Neuronal stem cell (in vitro differentiated cells): ENCODE results near the gene ZNF280A. TPM values are rescaled to one million over a fixed set of nuclear protein-coding genes. Genes with fewer than 3 reads are reported as not detected.

Source experiments
- DNase-seq: peaks from one replicate; pipeline ENCODE4 v3.0.0-alpha.2; 2013; ENCODE audit warnings: low spot score
- H2AFZ ChIP-seq: one replicate; pipeline ENCODE4 v1.6.1; 2013; ENCODE audit warnings: mild to moderate bottlenecking, low read length, inconsistent platforms
- H2AK5ac ChIP-seq: 2 replicates; pipeline ENCODE4 v1.6.1; 2013; ENCODE audit warnings: low read depth, mild to moderate bottlenecking, inconsistent platforms, low read length, moderate library complexity, mixed read lengths
- H2BK120ac ChIP-seq: 2 replicates; pipeline ENCODE4 v1.6.1; 2013; ENCODE audit warnings: low read depth, mild to moderate bottlenecking, inconsistent platforms, low read length, moderate library complexity, mixed read lengths
- H2BK12ac ChIP-seq: one replicate; pipeline ENCODE4 v1.6.1; 2013; ENCODE audit warnings: low read length, inconsistent platforms
- H2BK15ac ChIP-seq: 2 replicates; pipeline ENCODE4 v1.6.1; 2013; ENCODE audit warnings: mild to moderate bottlenecking, low read length, inconsistent platforms, mixed read lengths
- H2BK5ac ChIP-seq: one replicate; pipeline ENCODE4 v1.6.1; 2013; ENCODE audit warnings: inconsistent platforms, mild to moderate bottlenecking, low read length, moderate library complexity
- H3K14ac ChIP-seq: one replicate; pipeline ENCODE4 v1.6.1; 2013; ENCODE audit warnings: low read length, inconsistent platforms
- H3K18ac ChIP-seq: 2 replicates; pipeline ENCODE4 v1.6.1; 2013; ENCODE audit warnings: low read length, inconsistent platforms
- H3K23ac ChIP-seq: 2 replicates; pipeline ENCODE4 v1.6.1; 2013; ENCODE audit warnings: low read depth, mild to moderate bottlenecking, mixed read lengths, low read length, inconsistent platforms; ENCODE audit not compliant: poor library complexity
- H3K27ac ChIP-seq: replicated peaks from 3 replicates; pipeline ENCODE4 v1.5.1; 2013; ENCODE audit warnings: low read length, inconsistent platforms
- H3K27me3 ChIP-seq, 3 experiments: 2 replicates each; pipeline ENCODE4 v1.6.1; 2013; ENCODE audit warnings: low read length in 3 of 3, mild to moderate bottlenecking in 2 of 3, inconsistent platforms in 1 of 3, low read depth in 1 of 3, mixed read lengths in 1 of 3, moderate library complexity in 1 of 3; ENCODE audit not compliant: control insufficient read depth in 3 of 3, insufficient read depth in 3 of 3
- H3K36me3 ChIP-seq, 2 donors: replicated peaks in 1 of 2; 2 replicates each; pipeline ENCODE4 v1.6.1; 2013; ENCODE audit warnings: low read length in 2 of 2; ENCODE audit not compliant: control insufficient read depth in 2 of 2, insufficient read depth in 2 of 2
- H3K4ac ChIP-seq: 2 replicates; pipeline ENCODE4 v1.6.1; 2013; ENCODE audit warnings: inconsistent platforms, mild to moderate bottlenecking, low read length, moderate library complexity
- H3K4me1 ChIP-seq, 2 donors: 1 replicate in 1 of 2; 2 replicates in 1 of 2; pipeline ENCODE4 v1.6.1; 2013; ENCODE audit warnings: low read length in 2 of 2, low read depth in 1 of 2; ENCODE audit not compliant: control insufficient read depth in 2 of 2, insufficient read depth in 1 of 2
- H3K4me2 ChIP-seq: one replicate; pipeline ENCODE4 v1.6.1; 2013; ENCODE audit warnings: mild to moderate bottlenecking, low read length, inconsistent platforms; ENCODE audit not compliant: insufficient read depth, poor library complexity, severe bottlenecking
- H3K4me3 ChIP-seq, 2 donors: 2 replicates each; pipeline ENCODE4 v1.5.1; 2013; ENCODE audit warnings: low read length in 2 of 2, mild to moderate bottlenecking in 2 of 2, inconsistent platforms in 1 of 2, moderate library complexity in 1 of 2
- H3K79me1 ChIP-seq: one replicate; pipeline ENCODE4 v1.6.1; 2013; ENCODE audit warnings: low read depth, mild to moderate bottlenecking, inconsistent platforms, low read length, moderate library complexity
- H3K9ac ChIP-seq: one replicate; pipeline ENCODE4 v1.6.1; 2013; ENCODE audit warnings: mild to moderate bottlenecking, low read depth, low read length, inconsistent platforms; ENCODE audit not compliant: poor library complexity
- H3K9me3 ChIP-seq, 2 donors: replicated peaks in 1 of 2; 2 replicates each; pipeline versions ENCODE3 to v1.6.1; 2013; ENCODE audit warnings: low read length in 2 of 2, mild to moderate bottlenecking in 2 of 2, inconsistent platforms in 1 of 2, low read depth in 1 of 2, mixed read lengths in 1 of 2, moderate library complexity in 1 of 2; ENCODE audit not compliant: control insufficient read depth in 2 of 2, insufficient read depth in 1 of 2
- H4K8ac ChIP-seq: one replicate; pipeline ENCODE4 v1.6.1; 2013; ENCODE audit warnings: low read depth, mild to moderate bottlenecking, inconsistent platforms, low read length, moderate library complexity
- H4K91ac ChIP-seq: one replicate; pipeline ENCODE4 v1.6.1; 2013; ENCODE audit warnings: low read length, low read depth, mild to moderate bottlenecking, inconsistent platforms; ENCODE audit not compliant: poor library complexity
- WGBS, 2 donors: extraction: QIAGEN DNeasy Blood & Tissue Kit; methylation state at CpG; one replicate each; pipeline ENCODE4 v1.1.7; 2013; ENCODE audit warnings: missing lambda C conversion rate in 2 of 2, mixed read lengths in 1 of 2; ENCODE audit not compliant: insufficient read length in 2 of 2, insufficient replicate concordance in 1 of 2; ENCODE audit errors: extremely low coverage in 2 of 2; 5-methylcytosine and 5-hydroxymethylcytosine counted together
- polyA plus RNA-seq, 2 experiments: library from polyadenylated mRNA; stranded (reverse); fragments of 200-250 nt; gene quantifications; one replicate each; pipeline ENCODE4 v1.2.3, GENCODE V29; 2013

The ZNF280A gene, protein sequence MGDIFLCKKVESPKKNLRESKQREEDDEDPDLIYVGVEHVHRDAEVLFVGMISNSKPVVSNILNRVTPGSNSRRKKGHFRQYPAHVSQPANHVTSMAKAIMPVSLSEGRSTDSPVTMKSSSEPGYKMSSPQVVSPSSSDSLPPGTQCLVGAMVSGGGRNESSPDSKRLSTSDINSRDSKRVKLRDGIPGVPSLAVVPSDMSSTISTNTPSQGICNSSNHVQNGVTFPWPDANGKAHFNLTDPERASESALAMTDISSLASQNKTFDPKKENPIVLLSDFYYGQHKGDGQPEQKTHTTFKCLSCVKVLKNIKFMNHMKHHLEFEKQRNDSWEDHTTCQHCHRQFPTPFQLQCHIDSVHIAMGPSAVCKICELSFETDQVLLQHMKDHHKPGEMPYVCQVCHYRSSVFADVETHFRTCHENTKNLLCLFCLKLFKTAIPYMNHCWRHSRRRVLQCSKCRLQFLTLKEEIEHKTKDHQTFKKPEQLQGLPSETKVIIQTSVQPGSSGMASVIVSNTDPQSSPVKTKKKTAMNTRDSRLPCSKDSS
- 1.4 TPM for polyA plus RNA-seq (2013, experiment 1 of 2)
- 1.8 TPM for polyA plus RNA-seq (2013, experiment 2 of 2)

DNA sequence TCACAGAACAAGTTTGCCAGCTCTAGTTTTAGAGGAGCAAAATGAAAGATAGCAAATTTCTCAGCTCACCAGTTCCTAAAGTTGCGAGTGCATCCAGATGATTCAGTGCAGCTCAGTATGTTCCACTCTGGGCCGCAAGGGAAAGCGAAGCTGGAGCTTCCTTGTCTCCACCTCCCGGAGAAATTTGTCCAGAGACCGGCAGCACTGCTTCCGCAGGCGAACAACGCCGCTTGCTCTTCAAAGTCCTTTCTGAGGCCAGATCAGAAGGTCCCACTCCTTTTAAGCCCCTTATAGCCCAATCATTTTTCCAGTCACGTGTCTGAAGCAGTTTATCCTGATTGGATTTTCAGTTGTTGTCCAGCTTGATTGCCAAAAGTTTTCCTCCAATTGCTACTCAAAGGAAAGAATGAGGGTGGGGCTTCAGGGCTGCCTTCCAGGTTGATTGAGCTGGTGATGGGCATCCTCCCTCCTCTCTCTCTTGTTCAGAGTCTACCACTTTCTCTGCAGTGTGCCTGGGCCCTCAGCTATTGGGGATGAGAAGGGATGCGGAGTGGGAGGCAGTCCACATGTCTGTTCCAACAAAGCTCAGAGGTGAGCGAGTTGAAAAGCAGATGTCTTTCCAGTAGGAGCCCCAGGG, at the start of gene ZNF280A:
Gene ZNF280A, minus strand, starts transcription at position 251 of the 637 bp plus-strand sequence. CDS start 4,640 bp downstream, outside the sequence.
- Histone ChIP-seq H3K9me3 (no peaks in the 10 kb centered on the region), H3K23ac (peak within 1 kb of the TSS; percentile 68), H3K79me1 (no peaks in the 10 kb centered on the region), H3K4me1 (peaks cover 0 to 13% of the 10 kb centered on the region in 2 donors), H2BK15ac (no peak within 1 kb of the TSS), H2BK5ac (no peak within 1 kb of the TSS), H3K9ac (no peak within 1 kb of the TSS), H4K8ac (no peak within 1 kb of the TSS), H3K27me3 (peaks cover 0 to 4% (median 3%) of the 10 kb centered on the region in 3 experiments), H3K4me2 (no peak within 1 kb of the TSS), H3K36me3 (no peaks in the 10 kb centered on the region), H2AFZ (peak within 1 kb of the TSS; percentile 69), H3K4me3 (no peak within 1 kb of the TSS), H2BK120ac (no peak within 1 kb of the TSS), H3K4ac (no peak within 1 kb of the TSS), H3K14ac (no peak within 1 kb of the TSS), H3K27ac (peak within 1 kb of the TSS; percentile 56), H2BK12ac (peak within 1 kb of the TSS; percentile 34), H3K18ac (peak within 1 kb of the TSS; percentile 60), H2AK5ac (no peak within 1 kb of the TSS), H4K91ac (no peak within 1 kb of the TSS)
- no peak for DNase-seq
- no CpG with 5 or more reads among the region's 12 CpGs for WGBS, 2 donors

DNA sequence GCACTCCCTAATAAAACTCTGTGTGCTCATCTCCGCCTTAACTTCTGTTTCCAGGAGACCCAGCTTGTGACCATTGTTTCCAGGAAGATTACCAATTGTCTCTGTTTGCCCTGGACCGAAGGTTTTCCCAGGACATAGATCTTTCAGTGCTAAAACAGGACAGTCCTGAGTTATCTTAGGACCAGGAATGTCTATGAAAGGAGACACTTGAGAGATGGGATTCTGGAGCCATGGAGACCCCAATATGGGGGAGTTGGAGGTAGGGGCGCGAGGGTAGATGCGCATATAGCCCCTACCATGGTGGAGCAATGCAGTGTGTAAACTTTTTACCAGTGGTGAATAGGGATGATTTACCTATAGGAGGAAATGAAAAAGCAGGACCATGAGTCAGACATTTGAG, 49.1 kb upstream of the ZNF280A start:
- H4K91ac ChIP-seq = no peak overlapping the region

DNA sequence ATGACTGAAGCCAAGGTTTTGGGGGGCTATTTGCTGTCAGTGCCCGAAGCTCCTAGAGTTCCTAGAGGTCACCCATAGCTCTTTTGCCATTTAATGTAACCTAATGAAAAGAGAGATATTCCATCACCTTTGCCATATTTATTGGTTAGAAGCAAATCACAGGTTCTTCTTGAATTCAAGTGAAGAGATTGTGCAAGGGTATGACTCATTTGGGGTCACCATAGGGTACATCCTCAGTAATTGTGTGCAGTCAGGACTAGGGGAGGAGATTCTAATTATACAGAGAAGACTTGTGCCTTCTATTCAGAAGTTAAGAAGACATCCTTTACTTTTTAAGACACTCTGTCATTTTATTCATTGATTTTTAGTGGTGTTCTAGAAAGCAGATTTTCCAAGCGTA, 45.9 kb upstream of the ZNF280A start:
- Histone ChIP-seq H3K27me3 (peaks cover 0 to 3% (median 0%) of the 10 kb centered on the region in 3 experiments), H3K4me2 (no peak overlapping the region)
- no CpG with 5 or more reads among the region's 2 CpGs for WGBS, 2 donors

More for the DNA sequence above, 49.1 kb upstream of the ZNF280A start:
- Histone ChIP-seq H2AK5ac (no peak overlapping the region), H3K9me3 (no peaks in the 10 kb centered on the region), H3K18ac (no peak overlapping the region), H2AFZ (no peak overlapping the region), H3K4ac (no peak overlapping the region), H3K4me3 (no peak overlapping the region), H4K8ac (no peak overlapping the region), H3K14ac (no peak overlapping the region), H2BK5ac (no peak overlapping the region), H3K9ac (no peak overlapping the region), H3K36me3 (no peaks in the 10 kb centered on the region), H3K4me2 (no peak overlapping the region), H2BK12ac (no peak overlapping the region), H2BK15ac (no peak overlapping the region), H3K79me1 (no peaks in the 10 kb centered on the region), H2BK120ac (no peak overlapping the region), H3K27me3 (peaks cover 0 to 3% (median 0%) of the 10 kb centered on the region in 3 experiments), H3K23ac (no peak overlapping the region), H3K4me1 (no peaks in the 10 kb centered on the region), H3K27ac (no peak overlapping the region)
- WGBS, 2 donors = no CpG with 5 or more reads among the region's 5 CpGs
- no peak for DNase-seq

More for the DNA sequence above, 45.9 kb upstream of the ZNF280A start:
- H3K18ac ChIP-seq = no peak overlapping the region
- no peak for DNase-seq
- no peaks in the 10 kb centered on the region for H3K36me3 ChIP-seq
- H2BK15ac ChIP-seq = no peak overlapping the region
- no peaks in the 10 kb centered on the region for H3K4me1 ChIP-seq
- no peak overlapping the region for H4K8ac ChIP-seq
- H3K14ac ChIP-seq = no peak overlapping the region
- no peak overlapping the region for H2AK5ac ChIP-seq
- no peak overlapping the region for H3K4me3 ChIP-seq
- no peak overlapping the region for H2AFZ ChIP-seq
- no peaks in the 10 kb centered on the region for H3K79me1 ChIP-seq
- no peak overlapping the region for H3K9ac ChIP-seq
- H3K27ac ChIP-seq = no peak overlapping the region
- H2BK12ac ChIP-seq = no peak overlapping the region
- H3K23ac ChIP-seq = no peak overlapping the region
- no peak overlapping the region for H4K91ac ChIP-seq
- H2BK5ac ChIP-seq = no peak overlapping the region
- H3K4ac ChIP-seq = no peak overlapping the region
- H2BK120ac ChIP-seq = no peak overlapping the region
- peaks cover 0 to 1% of the 10 kb centered on the region in 2 donors for H3K9me3 ChIP-seq
